GM19193 (cell line): ENCODE measurements around the gene MAPK1.

Experiments
- POLR2A ChIP-seq: IDR thresholded peaks from 4 replicates; pipeline ENCODE4 v1.6.1; 2011; ENCODE audit not compliant: insufficient read depth, insufficient read length; ENCODE audit errors: extremely low read depth

Gene MAPK1

GRCh38 chr22:21741790-21742189 lies 125.7 kb downstream of the MAPK1 start:
- TF ChIP-seq POLR2A, result no peak

- no peak for TF ChIP-seq POLR2A
These were observed 126.4 kb downstream of the MAPK1 start for GRCh38 chr22:21741059-21741458.

- TF ChIP-seq POLR2A, result no peak
These were observed 127.5 kb downstream of the MAPK1 start for GRCh38 chr22:21739828-21740377.

- TF ChIP-seq POLR2A, result no peak
These were observed 128.5 kb downstream of the MAPK1 start for GRCh38 chr22:21738966-21739365.

GRCh38 chr22:21738081-21738480 lies 129.4 kb downstream of the MAPK1 start:
- TF ChIP-seq POLR2A, result no peak

GRCh38 chr22:21736948-21737347 lies 130.5 kb downstream of the MAPK1 start:
- TF ChIP-seq POLR2A, result no peak

GRCh38 chr22:21736084-21736642 lies 131.3 kb downstream of the MAPK1 start:
- no peak for TF ChIP-seq POLR2A

GRCh38 chr22:21735200-21736083 lies 132.0 kb downstream of the MAPK1 start, which contains the start of gene YPEL1:
Gene YPEL1, minus strand, starts transcription at chr22:21735794. Its CDS starts 25,050 bp downstream, at chr22:21710744.
- peak; percentile 38 for TF ChIP-seq POLR2A

- TF ChIP-seq POLR2A, result no peak
These were observed 132.8 kb downstream of the MAPK1 start for GRCh38 chr22:21734540-21735199.

- TF ChIP-seq POLR2A, result no peak
These were observed 135.9 kb downstream of the MAPK1 start for GRCh38 chr22:21731503-21731902.

- TF ChIP-seq POLR2A, result no peak
These were observed 136.7 kb downstream of the MAPK1 start for GRCh38 chr22:21730535-21731308.

GRCh38 chr22:21728270-21728669 lies 139.2 kb downstream of the MAPK1 start:
- no peak for TF ChIP-seq POLR2A

- TF ChIP-seq POLR2A, result no peak
These were observed 139.7 kb downstream of the MAPK1 start for GRCh38 chr22:21727768-21728167.

GRCh38 chr22:21727159-21727558 lies 140.3 kb downstream of the MAPK1 start:
- TF ChIP-seq POLR2A, result no peak

- no peak for TF ChIP-seq POLR2A
These were observed 140.8 kb downstream of the MAPK1 start for GRCh38 chr22:21726650-21727049.

GRCh38 chr22:21725956-21726649 lies 141.3 kb downstream of the MAPK1 start:
- no peak for TF ChIP-seq POLR2A
